ENCODE results near the gene MS4A1.
"Not testable (repeated sequence)": the region's sequence is repeated elsewhere in the genome, so short reads cannot be mapped to it uniquely, and the experiment has no call there.

Gene MS4A1

DNA sequence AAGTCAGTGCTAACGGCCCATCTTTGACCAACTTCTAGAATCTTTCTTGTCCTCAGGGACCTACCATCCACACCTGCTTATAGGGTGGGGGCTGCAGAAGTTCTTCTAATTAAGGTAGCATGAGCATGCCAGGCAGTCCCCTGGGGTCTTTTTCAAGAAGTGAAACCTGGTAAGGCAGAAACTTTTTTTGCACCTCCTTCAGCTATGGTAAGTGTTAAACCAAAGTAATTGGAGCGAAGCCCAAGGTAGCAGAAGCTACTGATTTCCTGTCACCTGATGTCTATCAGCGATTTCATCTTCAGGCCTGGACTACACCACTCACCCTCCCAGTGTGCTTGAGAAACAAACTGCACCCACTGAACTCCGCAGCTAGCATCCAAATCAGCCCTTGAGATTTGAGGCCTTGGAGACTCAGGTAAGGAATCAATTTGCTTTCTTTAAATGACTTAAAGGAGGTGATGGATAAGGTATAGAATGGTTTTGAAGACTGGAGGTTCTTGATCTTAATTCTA lies at the start of gene MS4A1:
Gene MS4A1, plus strand, starts transcription at position 317 of the 512 bp plus-strand sequence. CDS start 6,528 bp downstream, outside the sequence.
- no peak for DNase-seq

DNA sequence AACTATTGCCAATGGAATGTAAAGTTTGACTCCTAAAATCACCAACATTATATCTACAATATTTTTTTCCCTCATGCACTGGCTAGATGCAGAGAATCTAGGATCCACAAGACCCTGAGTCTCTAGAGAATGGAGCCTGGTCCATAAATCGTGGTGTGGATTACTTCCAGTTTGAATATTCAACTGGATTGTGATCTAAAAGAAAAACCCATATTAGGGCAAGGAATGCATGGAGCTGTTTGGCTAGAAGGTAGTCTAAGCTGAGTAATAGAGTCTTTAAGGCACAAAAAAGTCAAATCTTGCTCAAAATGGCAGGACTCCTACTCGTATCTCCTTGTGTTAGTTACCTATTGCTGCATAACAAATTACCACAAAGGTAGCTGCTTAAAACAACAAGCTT lies 35.6 kb upstream of the MS4A1 start:
- DNase-seq = no peak

DNA sequence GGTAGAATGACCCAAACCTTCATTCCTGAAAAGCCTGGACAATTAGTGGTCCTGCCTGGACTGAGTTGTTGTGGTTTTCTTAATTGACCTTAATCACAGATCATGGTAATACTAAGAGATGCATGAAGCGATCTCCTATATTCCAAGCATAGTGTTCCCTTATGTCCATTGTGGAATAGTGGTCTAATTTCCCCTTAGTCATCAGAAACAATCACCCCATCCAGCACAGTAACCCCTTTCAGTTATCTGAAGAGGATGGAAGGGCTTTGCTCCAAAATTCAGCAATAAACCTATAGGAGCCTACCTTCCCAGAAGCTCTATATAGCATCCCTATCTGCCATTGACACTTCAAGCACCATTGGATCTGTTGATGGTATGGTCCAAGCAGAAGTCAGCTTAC lies 33.0 kb upstream of the MS4A1 start:
- no peak for DNase-seq

- DNase-seq = no peak
Measured at GRCh38 chr11:60428517-60428916, 27.1 kb upstream of the MS4A1 start.

- DNase-seq = no peak
Measured at GRCh38 chr11:60429272-60429671, 26.4 kb upstream of the MS4A1 start, which contains the start of gene MS4A5. Gene MS4A5, plus strand, starts transcription at chr11:60429572. Its CDS starts 103 bp downstream, at chr11:60429675.

DNA sequence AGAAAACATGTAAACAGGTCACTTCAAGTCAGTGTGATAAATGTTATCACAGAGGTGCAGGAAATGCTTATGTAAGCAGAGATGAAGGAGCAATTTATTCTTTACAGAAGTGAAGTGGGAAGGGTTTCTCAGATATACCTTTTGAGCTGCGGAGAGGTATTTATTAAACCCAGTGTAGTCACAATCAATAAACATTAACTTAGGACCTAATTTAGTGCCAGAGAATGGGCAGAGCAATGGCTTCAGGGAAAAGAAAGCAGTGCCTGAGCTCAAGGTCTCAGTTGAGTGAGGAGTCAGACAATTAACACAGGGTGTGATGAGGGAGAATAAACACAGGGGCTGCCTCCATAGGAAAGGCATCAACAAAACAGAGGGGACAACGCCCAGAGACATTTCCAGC lies 24.4 kb upstream of the MS4A1 start:
- DNase-seq = no peak

DNA sequence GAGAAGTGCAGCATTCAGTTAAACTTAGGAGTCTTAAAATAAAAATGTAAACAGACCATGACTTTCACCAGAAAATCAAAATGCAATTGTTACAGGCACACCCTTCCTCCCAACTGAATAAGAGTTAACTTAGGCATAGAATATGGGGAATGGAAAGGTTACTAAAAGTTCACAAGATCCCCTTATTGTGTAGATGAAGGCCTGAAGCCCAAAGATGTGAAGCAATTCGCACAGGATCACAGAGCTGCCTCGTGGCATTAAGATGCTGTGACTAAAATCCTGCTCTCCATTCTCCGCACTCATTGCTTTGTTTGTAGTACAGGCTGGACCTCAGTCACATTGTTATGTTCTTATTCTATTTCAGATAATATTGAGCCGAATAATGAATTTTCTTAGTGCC lies 22.2 kb upstream of the MS4A1 start:
- no peak for DNase-seq

- DNase-seq = no peak
Measured at GRCh38 chr11:60447070-60447469, 8.6 kb upstream of the MS4A1 start.

- DNase-seq = no peak
Measured at GRCh38 chr11:60447846-60448245, 7.8 kb upstream of the MS4A1 start.

DNA sequence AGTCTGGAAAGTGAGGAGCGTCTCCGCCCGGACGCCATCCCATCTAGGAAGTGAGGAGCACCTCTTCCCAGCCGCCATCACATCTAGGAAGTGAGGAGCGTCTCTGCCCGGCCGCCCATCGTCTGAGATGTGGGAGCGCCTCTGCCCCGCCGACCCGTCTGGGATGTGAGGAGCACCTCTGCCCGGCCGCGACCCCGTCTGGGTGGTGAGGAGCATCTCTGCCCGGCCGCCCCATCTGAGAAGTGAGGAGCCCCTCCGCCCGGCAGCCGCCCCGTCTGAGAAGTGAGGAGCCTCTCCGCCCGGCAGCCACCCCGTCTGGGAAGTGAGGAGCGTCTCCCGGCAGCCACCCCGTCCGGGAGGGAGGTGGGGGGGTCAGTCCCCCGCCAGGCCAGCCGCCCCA lies 4.5 kb upstream of the MS4A1 start:
- DNase-seq = not testable (repeated sequence)

GRCh38 chr11:60454212-60454611 lies 1.4 kb upstream of the MS4A1 start:
- DNase-seq = no peak

- DNase-seq = no peak
Measured at GRCh38 chr11:60457576-60457975, 1.9 kb downstream of the MS4A1 start.

DNA sequence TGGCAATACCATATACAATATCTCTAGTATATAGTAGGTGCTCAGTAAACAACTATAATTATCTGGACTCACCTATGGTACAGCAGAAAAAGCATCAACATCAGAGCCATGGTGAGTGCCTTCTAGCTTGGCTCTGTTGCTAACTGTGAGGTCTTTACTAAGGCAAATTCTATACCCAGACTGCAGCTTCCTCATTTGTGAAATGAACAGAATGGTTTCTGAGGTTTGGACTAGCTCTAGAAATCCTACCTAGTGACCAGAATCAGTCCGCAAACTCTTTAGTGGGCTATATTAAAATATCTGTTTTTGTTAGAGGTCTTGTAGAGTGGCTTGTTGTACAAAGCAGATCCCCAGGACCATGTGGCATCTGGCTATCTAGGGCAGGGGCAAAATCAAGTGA lies 3.7 kb downstream of the MS4A1 start:
- DNase-seq = no peak

DNA sequence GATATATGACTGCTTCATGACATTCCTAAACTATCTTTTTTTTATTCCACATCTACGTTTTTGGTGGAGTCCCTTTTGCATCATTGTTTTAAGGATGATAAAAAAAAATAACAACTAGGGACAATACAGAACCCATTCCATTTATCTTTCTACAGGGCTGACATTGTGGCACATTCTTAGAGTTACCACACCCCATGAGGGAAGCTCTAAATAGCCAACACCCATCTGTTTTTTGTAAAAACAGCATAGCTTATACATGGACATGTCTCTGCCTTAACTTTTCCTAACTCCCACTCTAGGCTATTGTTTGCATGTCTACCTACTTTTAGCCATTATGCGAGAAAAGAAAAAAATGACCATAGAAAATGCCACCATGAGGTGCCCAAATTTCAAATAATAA lies 13.2 kb downstream of the MS4A1 start:
- DNase-seq = no peak

DNA sequence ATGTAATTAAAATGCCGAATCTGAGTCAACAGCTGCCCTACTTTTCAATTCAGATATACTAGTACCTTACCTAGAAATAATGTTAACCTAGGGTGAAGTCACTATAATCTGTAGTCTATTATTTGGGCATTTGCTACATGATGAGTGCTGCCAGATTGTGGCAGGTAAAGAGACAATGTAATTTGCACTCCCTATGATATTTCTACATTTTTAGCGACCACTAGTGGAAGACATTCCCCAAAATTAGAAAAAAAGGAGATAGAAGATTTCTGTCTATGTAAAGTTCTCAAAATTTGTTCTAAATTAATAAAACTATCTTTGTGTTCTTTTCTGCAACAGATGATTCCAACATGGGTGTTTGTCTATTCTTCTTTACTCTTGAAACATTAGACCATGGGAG lies 14.1 kb downstream of the MS4A1 start:
- DNase-seq = no peak

DNA sequence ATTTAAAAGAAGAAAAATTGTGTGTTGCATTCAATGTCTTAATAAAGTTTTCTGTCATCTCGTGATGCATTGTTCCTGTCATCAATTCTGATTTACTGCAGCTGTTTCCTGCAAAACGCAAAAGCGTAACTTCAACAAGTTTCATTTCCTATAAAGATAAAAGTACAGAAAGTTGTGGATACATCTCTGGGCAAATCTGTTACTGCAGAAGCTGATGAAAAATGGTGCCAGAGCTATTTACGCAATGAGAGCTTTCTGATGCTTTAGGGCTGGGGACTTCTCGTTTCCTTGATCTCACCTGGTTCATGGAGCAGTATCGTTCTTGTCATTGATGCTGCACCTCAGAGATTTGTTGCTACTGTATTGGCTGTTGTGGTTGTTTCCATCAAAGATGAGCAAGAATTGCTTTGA lies 21.4 kb downstream of the MS4A1 start:
- no peak for DNase-seq

DNA sequence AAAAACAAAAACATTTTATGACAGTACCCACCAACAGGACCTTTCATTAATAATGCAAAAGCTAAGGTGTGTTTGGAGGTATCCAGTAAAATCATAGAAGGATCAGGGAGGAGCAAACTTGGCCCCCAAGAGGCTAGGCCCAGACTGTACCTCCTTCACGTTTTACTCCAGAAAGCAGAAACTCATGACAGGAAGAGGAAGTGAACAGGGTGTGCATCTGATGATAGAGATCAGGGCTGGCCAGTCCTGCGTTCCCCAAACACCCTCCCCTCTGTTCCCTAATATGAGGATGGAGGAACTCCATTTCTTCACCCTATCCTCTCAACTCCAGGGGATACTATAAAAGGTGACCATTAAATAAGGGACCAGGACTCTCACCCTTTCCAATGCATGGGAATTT lies 26.7 kb downstream of the MS4A1 start:
- DNase-seq = no peak

GRCh38 chr11:60485987-60486386 lies 30.3 kb downstream of the MS4A1 start:
- DNase-seq = peak; percentile 32

- no peak for DNase-seq
Measured at GRCh38 chr11:60492488-60493009, 36.9 kb downstream of the MS4A1 start, which contains the start of gene MS4A12. Gene MS4A12, plus strand, starts transcription at chr11:60492778. Its CDS starts 4,541 bp downstream, at chr11:60497319.

- no peak for DNase-seq
Measured at GRCh38 chr11:60493454-60493853, 37.8 kb downstream of the MS4A1 start.

DNA sequence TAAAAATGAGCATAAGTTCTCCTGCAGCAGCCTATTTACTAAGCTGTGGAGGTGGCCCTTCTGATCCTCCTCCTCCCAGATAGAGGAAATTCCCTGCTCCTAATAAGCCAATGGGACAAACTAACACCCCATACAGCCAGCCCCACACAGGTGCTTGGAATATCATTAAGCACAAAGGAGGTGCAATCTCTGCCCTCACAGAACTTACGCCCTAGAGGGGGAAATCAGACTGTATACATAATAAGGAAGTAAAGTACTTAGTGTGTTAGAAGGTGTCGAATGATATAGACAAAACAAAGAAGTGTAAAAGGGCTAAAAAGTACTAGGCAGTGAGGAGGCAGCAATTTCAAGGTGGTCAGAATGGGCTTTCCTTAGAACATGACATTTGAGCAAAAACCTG lies 42.8 kb downstream of the MS4A1 start:
- no peak for DNase-seq

GRCh38 chr11:60498853-60499252 lies 43.2 kb downstream of the MS4A1 start:
- DNase-seq = no peak

DNA sequence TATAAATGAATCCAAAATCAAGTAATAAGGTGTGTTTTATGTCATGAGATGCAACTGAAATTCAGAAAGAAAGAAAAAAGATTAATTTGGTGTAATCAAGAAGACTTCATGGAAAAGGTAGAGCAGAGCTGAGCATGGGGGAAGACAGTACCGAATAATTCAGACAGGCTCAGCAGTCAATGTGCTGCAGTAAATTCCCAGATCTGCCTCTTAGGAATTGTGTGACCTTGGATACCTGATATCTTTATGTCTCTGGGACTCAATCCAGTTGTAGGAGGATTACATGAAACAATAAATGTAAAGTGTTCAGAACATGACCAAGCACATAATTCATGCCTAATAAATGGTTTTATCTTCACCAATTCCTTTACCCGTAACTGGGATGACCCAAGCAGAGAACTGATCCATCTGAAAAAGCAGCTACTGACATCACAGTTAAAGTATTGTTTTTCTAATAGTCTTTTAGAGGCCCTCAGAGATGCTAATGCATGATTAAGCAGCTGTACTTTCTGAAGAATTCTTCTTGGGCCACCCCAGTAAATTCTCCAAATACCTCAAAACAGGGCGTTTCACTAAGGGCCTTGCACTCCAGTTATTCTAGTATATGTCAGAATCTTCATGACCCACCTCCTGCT lies 44.7 kb downstream of the MS4A1 start:
- DNase-seq = no peak

DNA sequence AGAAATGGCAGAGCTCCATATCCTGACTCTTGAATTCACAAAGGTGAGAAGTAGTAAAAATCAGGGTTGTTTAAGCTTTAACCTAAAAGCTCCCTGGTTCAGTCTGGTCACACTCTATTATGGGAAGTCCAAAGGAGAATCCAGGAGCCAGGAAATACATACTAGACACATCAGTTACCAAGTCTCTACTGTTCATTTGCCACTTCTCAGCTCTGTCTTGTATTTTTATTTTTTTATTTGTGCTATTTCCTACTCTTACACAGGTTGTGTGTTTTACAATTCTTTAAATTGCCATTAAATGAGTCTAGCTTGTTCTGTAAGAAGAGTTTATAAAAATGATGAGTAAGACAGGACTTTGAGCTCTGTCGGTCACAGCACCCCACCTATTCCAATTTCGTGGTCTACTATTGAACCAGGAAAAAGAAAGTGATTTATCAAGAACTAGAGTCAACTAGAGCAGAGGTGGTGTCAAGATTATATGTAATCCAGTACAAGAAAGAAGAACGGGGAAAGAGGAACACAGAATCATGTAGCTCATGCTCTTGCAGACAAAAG lies 46.7 kb downstream of the MS4A1 start:
- no peak for DNase-seq

Measured in NCI-H1092 treated with DMSO at 0.1 percent for 48 hours (cell line).